Activated T-cell treated with anti-CD3 and anti-CD28 coated beads, Interleukin-2, amount 50 U/mL, for 48 hours (primary cell): Measurements from ENCODE around the gene ZNF142.
"Not testable (repeated sequence)": the region's sequence is repeated elsewhere in the genome, so short reads cannot be mapped to it uniquely, and the experiment has no call there.

Experiments used
- DNase-seq, 2 experiments: peaks; one replicate each; pipeline ENCODE4 v3.0.0-alpha.2; 2020

The ZNF142 gene

GRCh38 chr2:218659258-218659987 is at the start of gene ZNF142, which contains the start of gene BCS1L:
Gene ZNF142 (minus strand): TSS chr2:218659623. CDS start chr2:218656429, 3,194 bp downstream.
Gene BCS1L (plus strand): TSS chr2:218659683. CDS start chr2:218660988, 1,305 bp downstream.
- peak; percentile 97 for DNase-seq

- DNase-seq: no peak
Observed at GRCh38 chr2:218708086-218708485, 48.7 kb upstream of the ZNF142 start.

- DNase-seq: no peak
Observed at GRCh38 chr2:218703341-218703740, 43.9 kb upstream of the ZNF142 start.

- DNase-seq: no peak
Observed at GRCh38 chr2:218701806-218702205, 42.4 kb upstream of the ZNF142 start.

- DNase-seq: no peak
Observed at GRCh38 chr2:218698885-218699284, 39.5 kb upstream of the ZNF142 start.

- no peak for DNase-seq
Observed at GRCh38 chr2:218694405-218695145, 35.2 kb upstream of the ZNF142 start.

GRCh38 chr2:218691234-218691633 is 31.8 kb upstream of the ZNF142 start:
- DNase-seq: no peak

- DNase-seq: not testable (repeated sequence)
Observed at GRCh38 chr2:218687400-218688060, 28.1 kb upstream of the ZNF142 start.

- no peak for DNase-seq
Observed at GRCh38 chr2:218680061-218680460, 20.6 kb upstream of the ZNF142 start.

GRCh38 chr2:218679119-218679518 is 19.7 kb upstream of the ZNF142 start:
- DNase-seq: no peak

GRCh38 chr2:218671654-218672566 is 12.5 kb upstream of the ZNF142 start, which contains the start of the genes RNF25 and STK36:
Gene RNF25 (minus strand): TSS chr2:218672002. CDS start chr2:218671970, 32 bp downstream.
Gene STK36 (plus strand): TSS chr2:218672086. CDS start chr2:218672830, 744 bp downstream.
- peak; percentile 85 to 88 for DNase-seq

- DNase-seq: no peak
Observed at GRCh38 chr2:218671097-218671653, 11.8 kb upstream of the ZNF142 start.

GRCh38 chr2:218664653-218665052 is 5.2 kb upstream of the ZNF142 start:
- no peak for DNase-seq

GRCh38 chr2:218663901-218664300 is 4.5 kb upstream of the ZNF142 start:
- DNase-seq: no peak

- no peak for DNase-seq
Observed at GRCh38 chr2:218662827-218663226, 3.4 kb upstream of the ZNF142 start.

GRCh38 chr2:218662377-218662776 is 3.0 kb upstream of the ZNF142 start:
- DNase-seq: no peak

- no peak for DNase-seq
Observed at GRCh38 chr2:218659988-218660358, 550 bp upstream of the ZNF142 start.

GRCh38 chr2:218658671-218659257 is 659 bp downstream of the ZNF142 start:
- peak; percentile 73 to 75 for DNase-seq

GRCh38 chr2:218655751-218656150 is 3.7 kb downstream of the ZNF142 start:
- DNase-seq: no peak

- DNase-seq: no peak
Observed at GRCh38 chr2:218648787-218649100, 10.7 kb downstream of the ZNF142 start.

- DNase-seq: peak; percentile 65
Observed at GRCh38 chr2:218648088-218648786, 11.2 kb downstream of the ZNF142 start.
